HG03039 (cell line): ENCODE data around the gene RBM44.
"Not testable (repeated sequence)": the region's sequence is repeated elsewhere in the genome, so short reads cannot be mapped to it uniquely, and the experiment has no call there.

Experiments
- ATAC-seq: cut with Tn5 transposase; IDR thresholded peaks from one replicate; pipeline ENCODE4 v1.9.1; 2021; ENCODE audit warnings: mild to moderate bottlenecking, moderate library complexity; ENCODE audit not compliant: unreplicated experiment

Gene RBM44

DNA sequence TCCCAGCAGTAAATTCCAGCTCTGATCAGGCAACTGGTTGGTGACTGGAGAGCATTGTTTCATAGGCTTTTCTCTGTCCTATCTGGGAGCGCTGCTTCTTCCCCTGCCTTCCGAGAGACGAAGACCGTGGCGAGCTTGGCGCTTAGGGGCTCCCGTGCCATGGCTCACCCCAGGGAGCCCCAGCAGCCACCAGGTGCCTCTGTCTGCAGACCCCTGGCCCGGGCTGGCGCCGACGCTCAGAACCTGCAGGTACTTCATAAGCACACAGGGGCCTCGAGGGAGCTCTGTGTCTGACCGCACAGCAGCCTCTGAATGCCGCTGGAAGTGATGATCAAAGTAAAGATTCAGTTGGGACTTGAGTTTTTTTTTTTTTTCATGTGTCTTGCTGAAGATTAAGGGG lies 19.1 kb upstream of the RBM44 start:
- no peak for ATAC-seq

DNA sequence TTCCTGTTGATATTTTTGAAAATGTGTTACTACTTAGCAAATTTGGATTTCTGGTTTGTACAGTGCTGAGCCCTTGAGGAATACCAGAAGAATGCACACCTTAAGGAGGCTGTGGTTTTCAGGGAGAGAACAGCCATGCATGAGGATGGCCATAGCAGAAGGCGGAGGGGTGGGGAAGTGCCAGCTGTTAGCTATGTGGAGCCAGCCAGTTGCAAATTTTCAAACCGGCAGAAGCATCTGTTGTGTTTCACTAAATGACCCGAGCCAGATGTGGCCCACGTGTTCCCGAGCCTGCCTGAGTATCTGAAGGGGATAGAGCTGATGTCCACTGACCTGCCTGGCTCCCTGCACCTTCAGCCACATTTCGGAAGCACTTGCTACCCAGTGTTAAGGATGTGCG lies 16.4 kb upstream of the RBM44 start:
- ATAC-seq, result no peak

GRCh38 chr2:237783678-237784077 lies 14.9 kb upstream of the RBM44 start:
- not testable (repeated sequence) for ATAC-seq

GRCh38 chr2:237786936-237787335 lies 11.6 kb upstream of the RBM44 start:
- no peak for ATAC-seq

GRCh38 chr2:237790353-237790752 lies 8.2 kb upstream of the RBM44 start:
- no peak for ATAC-seq

DNA sequence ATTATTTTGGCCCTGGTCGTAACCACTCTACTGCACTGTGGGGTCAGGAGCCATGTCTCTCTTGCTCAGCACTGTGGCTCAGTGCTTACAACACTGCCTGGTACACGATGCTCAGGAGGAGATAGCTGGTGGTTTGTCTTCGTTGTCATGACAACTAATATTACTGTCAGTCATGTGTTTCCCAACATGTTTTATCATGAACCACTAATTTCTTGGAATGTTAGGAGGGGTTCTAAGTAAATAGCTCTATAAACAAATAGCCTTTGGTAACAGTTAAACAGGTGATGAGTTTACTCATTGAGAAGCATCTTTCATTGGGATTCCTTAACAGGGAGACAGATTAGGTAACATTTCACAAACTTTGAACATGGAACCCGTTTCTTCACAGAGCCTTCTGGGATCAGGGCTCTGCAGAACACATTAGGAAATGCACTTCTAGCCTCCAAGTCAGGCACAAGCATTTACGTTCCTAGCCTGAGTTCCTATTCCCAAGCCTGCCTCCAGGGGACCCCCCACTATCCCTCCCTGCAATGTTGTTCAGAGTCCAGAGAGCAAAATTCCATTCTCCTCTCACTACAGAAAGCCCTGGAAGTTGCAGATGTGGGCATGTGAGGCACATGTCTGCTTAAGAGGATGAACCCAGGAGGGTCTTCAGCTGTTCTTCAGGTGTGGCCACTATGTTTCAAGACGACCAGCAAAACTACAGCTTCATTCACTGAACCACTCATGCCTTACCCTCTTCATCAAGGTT lies 6.4 kb upstream of the RBM44 start:
- ATAC-seq, result no peak

DNA sequence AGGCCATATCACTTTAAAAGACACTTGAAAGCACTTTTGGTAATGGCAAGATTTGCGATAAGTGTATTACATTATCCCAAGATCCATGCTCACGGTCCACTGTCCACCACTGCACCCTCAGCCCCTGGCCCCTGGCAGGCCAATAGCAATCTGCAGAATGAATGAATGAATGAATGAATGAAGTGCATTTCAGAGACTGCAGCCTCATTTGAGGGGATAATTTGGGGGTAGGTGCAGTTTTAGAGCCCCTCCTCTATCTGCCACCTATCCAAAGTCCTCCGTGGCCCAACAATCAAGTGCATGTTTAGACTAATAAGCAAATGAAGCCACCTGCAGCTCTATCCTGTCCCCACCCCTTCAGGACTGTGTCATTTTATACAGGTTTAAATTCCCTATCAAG lies 1.3 kb upstream of the RBM44 start:
- ATAC-seq, result no peak

DNA sequence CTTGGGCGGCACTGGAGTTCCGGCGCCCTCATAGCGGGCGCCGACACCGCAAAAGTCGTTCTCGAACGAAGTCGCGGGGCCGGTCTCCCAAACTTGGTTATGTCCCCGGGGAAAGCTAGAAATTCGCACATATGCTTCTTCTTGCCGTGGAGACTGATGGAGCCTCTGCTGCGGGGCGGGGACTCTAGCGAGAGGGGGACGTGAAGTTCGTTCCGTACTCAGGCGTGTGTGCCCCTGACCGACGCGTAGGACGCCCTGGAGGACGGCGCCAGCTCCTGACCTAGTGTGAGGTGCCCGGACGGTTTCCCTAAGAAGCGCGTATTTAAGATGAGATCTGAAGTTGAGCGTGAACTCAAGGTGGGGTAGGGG lies 465 bp downstream of the RBM44 start:
- no peak for ATAC-seq

GRCh38 chr2:237801466-237801865 lies 2.9 kb downstream of the RBM44 start:
- ATAC-seq, result no peak

- no peak for ATAC-seq
Measured at GRCh38 chr2:237806334-237806733, 7.8 kb downstream of the RBM44 start.

GRCh38 chr2:237815637-237816036 lies 17.1 kb downstream of the RBM44 start:
- ATAC-seq, result no peak

GRCh38 chr2:237816531-237816930 lies 18.0 kb downstream of the RBM44 start:
- no peak for ATAC-seq

DNA sequence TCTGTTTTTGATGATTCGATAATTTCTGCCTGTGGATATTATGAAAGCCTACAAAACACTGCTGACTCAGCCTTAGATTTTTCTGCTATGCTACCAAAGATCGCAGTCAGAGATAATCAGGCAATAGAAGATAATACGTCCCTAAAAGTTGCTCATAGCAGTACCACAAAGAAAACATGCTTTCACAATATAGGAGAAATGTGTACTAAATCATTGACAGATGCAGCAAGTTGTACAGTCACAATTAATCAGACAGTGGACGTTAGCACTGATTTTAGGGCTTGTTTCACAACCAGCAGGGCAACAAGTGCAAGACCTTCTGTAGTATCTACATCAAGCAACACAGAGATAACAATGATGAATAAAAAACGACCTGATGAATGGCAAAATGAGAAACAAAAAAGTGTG lies 19.5 kb downstream of the RBM44 start:
- no peak for ATAC-seq

GRCh38 chr2:237819231-237819630 lies 20.7 kb downstream of the RBM44 start:
- ATAC-seq, result no peak

DNA sequence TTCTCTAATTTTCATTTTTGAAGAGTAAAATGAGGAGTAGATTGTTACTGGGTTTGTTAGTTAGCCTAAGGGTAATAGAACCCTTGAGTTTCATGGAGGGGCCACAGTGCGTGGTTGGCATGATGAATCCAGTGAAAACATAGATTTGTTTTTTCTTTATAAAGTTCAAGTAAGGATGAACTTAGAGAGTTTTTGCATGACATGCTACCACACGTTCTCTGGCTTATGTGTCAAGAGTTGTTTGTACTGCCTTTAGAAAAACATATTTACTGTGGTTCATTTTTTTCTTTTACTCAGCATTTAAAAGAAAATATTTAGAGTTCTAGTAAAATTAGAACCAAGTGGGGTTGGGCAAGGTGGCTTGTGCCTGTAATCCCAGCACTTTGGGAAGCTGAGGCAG lies 21.8 kb downstream of the RBM44 start:
- ATAC-seq, result no peak

- no peak for ATAC-seq
Measured at GRCh38 chr2:237823544-237823943, 25.0 kb downstream of the RBM44 start.

- no peak for ATAC-seq
Measured at GRCh38 chr2:237824085-237824484, 25.5 kb downstream of the RBM44 start.

- no peak for ATAC-seq
Measured at GRCh38 chr2:237827421-237827987, 28.9 kb downstream of the RBM44 start.

DNA sequence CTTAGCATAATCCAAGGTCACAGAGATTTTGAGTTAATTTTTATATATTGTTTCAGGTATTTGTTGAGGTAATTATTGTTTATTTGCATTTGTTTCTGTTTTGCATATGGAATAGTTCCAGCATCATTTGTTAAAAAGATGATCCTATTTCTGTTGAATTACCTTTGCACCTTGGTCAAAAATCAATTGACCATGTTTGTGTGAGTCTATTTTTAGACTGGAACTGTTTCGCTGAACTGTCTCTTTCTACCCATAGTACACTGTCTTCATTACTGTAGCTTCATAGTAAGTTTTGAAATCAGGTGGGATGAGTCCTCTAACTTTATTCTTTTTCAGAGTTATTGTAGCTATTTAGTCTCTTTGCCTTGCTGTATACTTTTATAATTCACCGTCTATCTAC lies 31.9 kb downstream of the RBM44 start:
- no peak for ATAC-seq

- ATAC-seq, result no peak
Measured at GRCh38 chr2:237833546-237833945, 35.0 kb downstream of the RBM44 start.

- no peak for ATAC-seq
Measured at GRCh38 chr2:237835372-237835771, 36.8 kb downstream of the RBM44 start.

- ATAC-seq, result no peak
Measured at GRCh38 chr2:237841051-237841450, 42.5 kb downstream of the RBM44 start.

DNA sequence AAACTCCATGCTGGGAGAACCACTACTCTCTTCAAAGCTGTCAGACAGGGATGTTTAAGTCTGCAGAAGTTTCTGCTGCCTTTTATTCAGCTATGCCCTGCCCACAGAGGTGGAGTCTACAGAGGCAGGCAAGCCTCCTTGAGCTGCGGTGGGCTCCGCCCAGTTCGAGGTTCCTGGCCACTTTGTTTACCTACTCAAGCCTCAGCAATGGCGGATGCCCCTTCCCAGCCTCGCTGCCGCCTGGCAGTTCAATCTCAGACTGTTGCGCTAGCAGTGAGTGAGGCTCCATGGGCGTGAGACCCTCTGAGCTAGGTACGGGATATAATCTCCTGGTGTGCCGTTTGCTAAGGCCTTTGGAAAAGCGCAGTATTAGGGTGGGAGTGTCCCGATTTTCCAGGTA lies 50.4 kb downstream of the RBM44 start:
- not testable (repeated sequence) for ATAC-seq
